GM18861 (cell line): ENCODE results near the gene SUFU.

ENCODE experiments used
- ATAC-seq: cut with Tn5 transposase; IDR thresholded peaks from one replicate; pipeline ENCODE4 v1.9.1; 2021; ENCODE audit not compliant: unreplicated experiment

The SUFU gene

GRCh38 chr10:102593074-102593803, 89.5 kb downstream of the SUFU start:
- no peak for ATAC-seq

- no peak for ATAC-seq
Measured at GRCh38 chr10:102593804-102594079, 90.0 kb downstream of the SUFU start.

- no peak for ATAC-seq
Measured at GRCh38 chr10:102595293-102595692, 91.5 kb downstream of the SUFU start.

GRCh38 chr10:102595897-102596296, 92.1 kb downstream of the SUFU start:
- ATAC-seq: no peak

GRCh38 chr10:102596506-102596971, 92.8 kb downstream of the SUFU start:
- ATAC-seq: no peak

GRCh38 chr10:102597131-102597991, 93.6 kb downstream of the SUFU start:
- no peak for ATAC-seq

- no peak for ATAC-seq
Measured at GRCh38 chr10:102598243-102598642, 94.5 kb downstream of the SUFU start.

GRCh38 chr10:102599565-102600327, 96.0 kb downstream of the SUFU start:
- ATAC-seq: no peak

- no peak for ATAC-seq
Measured at GRCh38 chr10:102600816-102601215, 97.0 kb downstream of the SUFU start.

GRCh38 chr10:102601639-102602038, 97.9 kb downstream of the SUFU start:
- no peak for ATAC-seq

- no peak for ATAC-seq
Measured at GRCh38 chr10:102602272-102603045, 98.7 kb downstream of the SUFU start.

GRCh38 chr10:102603946-102604345, 100.2 kb downstream of the SUFU start:
- ATAC-seq: no peak

- ATAC-seq: no peak
Measured at GRCh38 chr10:102604439-102604841, 100.7 kb downstream of the SUFU start.

GRCh38 chr10:102605712-102606111, 101.9 kb downstream of the SUFU start:
- ATAC-seq: no peak

- ATAC-seq: peak; percentile 42
Measured at GRCh38 chr10:102608487-102608886, 104.7 kb downstream of the SUFU start.

GRCh38 chr10:102610441-102610887, 106.7 kb downstream of the SUFU start:
- no peak for ATAC-seq

- ATAC-seq: no peak
Measured at GRCh38 chr10:102611514-102612087, 107.8 kb downstream of the SUFU start.

GRCh38 chr10:102612964-102613275, 109.1 kb downstream of the SUFU start:
- ATAC-seq: no peak

- ATAC-seq: no peak
Measured at GRCh38 chr10:102613286-102613685, 109.5 kb downstream of the SUFU start.

- ATAC-seq: no peak
Measured at GRCh38 chr10:102613785-102614184, 110.0 kb downstream of the SUFU start.

GRCh38 chr10:102614888-102615287, 111.1 kb downstream of the SUFU start:
- no peak for ATAC-seq
